ENCODE results near the gene C1QC.

The C1QC gene

DNA sequence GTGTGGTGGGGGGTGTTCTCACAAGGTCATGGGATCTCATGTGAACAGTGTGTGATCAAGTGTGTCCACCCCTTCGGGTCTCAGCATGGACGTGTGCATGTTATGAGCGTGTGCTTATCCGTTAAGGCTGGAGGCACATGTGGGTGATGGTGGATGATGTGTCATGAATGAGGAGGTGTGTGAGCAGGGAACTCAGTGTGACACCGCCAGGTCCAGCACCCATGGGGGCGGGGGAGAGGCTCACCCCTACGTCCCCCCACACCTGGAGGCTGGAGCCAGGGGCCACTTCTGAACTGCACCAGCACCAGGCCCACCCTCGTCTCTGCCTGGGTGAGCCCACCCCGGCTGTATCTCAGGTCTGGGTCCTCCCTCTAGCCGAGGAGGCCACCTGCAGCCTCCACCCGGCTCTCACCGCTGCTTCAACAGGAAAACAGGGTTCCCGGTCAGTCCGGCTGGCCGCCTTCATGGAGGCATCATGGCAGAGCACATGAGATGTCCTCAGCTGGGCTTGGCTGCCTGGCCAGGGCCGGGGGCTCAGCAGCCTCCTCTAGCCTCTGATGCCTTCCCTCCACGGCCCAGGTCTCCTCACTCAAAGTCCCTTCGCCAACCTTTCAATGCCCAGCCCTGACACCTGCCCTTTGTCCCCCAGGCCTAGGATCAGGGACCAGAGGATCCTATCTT, 41.2 kb upstream of the C1QC start:
- H3K4me1 ChIP-seq, result peaks cover 2% of the 10 kb centered on the region
- no peaks in the 10 kb centered on the region for H3K9me3 ChIP-seq (ENCODE audit: control insufficient read depth, low read length)
- no peaks in the 10 kb centered on the region for H3K79me2 ChIP-seq
- H3K9ac ChIP-seq, result no peak overlapping the region
- TF ChIP-seq, protein P1, sequence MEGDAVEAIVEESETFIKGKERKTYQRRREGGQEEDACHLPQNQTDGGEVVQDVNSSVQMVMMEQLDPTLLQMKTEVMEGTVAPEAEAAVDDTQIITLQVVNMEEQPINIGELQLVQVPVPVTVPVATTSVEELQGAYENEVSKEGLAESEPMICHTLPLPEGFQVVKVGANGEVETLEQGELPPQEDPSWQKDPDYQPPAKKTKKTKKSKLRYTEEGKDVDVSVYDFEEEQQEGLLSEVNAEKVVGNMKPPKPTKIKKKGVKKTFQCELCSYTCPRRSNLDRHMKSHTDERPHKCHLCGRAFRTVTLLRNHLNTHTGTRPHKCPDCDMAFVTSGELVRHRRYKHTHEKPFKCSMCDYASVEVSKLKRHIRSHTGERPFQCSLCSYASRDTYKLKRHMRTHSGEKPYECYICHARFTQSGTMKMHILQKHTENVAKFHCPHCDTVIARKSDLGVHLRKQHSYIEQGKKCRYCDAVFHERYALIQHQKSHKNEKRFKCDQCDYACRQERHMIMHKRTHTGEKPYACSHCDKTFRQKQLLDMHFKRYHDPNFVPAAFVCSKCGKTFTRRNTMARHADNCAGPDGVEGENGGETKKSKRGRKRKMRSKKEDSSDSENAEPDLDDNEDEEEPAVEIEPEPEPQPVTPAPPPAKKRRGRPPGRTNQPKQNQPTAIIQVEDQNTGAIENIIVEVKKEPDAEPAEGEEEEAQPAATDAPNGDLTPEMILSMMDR (IDR thresholded peaks at IDR 0.05), result no peak
- no peaks in the 10 kb centered on the region for H3K27me3 ChIP-seq (ENCODE audit: control insufficient read depth, insufficient read depth, low read length)
- H3K27ac ChIP-seq, result no peak overlapping the region
- H2AFZ ChIP-seq, result no peak overlapping the region
- H3K4me2 ChIP-seq (ENCODE audit: low read length), result no peak overlapping the region
- H3K4me3 ChIP-seq (ENCODE audit: low read depth, low read length), result no peak overlapping the region
- H3K36me3 ChIP-seq (ENCODE audit: control insufficient read depth, insufficient read depth, low read length), result no peaks in the 10 kb centered on the region

DNA sequence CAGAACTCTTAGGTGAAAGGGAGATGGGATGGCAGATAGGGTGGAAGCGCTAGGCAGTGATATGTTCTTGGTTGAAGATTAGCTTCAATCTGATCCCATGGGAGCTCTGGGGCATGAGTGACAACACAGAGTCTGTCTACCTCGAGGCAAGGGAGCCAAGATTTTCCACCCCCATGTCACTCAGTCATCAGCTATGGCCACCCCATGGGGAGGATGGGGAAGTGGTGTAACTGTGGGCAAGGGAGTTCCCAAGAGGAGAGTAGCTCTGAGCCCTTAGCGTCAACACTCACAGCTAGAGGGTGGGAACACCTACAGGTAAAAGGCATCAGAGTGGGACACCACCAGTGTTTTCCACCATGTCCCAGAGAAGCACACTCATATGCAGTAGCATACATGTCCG, 37.3 kb upstream of the C1QC start:
- Histone ChIP-seq H2AFZ (no peak overlapping the region), H3K36me3 (ENCODE audit: control insufficient read depth, insufficient read depth, low read length) (no peaks in the 10 kb centered on the region), H3K27ac (no peak overlapping the region), H3K9ac (no peak overlapping the region), H3K4me3 (ENCODE audit: low read depth, low read length) (no peak overlapping the region), H3K27me3 (ENCODE audit: control insufficient read depth, insufficient read depth, low read length) (peaks cover 3% of the 10 kb centered on the region), H3K79me2 (no peaks in the 10 kb centered on the region), H3K9me3 (ENCODE audit: control insufficient read depth, low read length) (no peaks in the 10 kb centered on the region), H3K4me1 (peaks cover 2% of the 10 kb centered on the region), H3K4me2 (ENCODE audit: low read length) (no peak overlapping the region)
- TF ChIP-seq, protein P1 (IDR thresholded peaks at IDR 0.05), result no peak

DNA sequence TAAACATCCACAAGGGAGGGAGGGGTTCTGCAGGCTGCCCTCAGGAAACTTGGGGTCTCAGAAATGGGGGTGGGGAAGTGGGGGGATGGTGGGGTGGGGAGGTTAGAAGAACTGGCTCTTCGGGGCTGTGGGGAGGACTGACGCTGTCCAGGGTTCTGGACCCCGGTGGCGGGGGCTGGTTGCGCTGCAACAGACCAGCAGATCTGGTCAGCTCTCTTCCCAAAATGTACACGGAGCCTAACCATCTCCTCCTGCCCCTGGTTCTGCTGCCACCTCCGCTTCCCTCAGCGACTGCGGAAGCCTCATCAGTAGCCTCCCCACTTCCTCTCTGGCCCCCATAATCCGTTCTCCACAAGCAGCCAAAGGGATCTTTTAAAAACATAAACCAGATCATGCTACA, 36.3 kb upstream of the C1QC start:
- H2AFZ ChIP-seq, result no peak overlapping the region
- no peak overlapping the region for H3K9ac ChIP-seq
- no peak overlapping the region for H3K4me3 ChIP-seq (ENCODE audit: low read depth, low read length)
- H3K4me2 ChIP-seq (ENCODE audit: low read length), result no peak overlapping the region
- no peaks in the 10 kb centered on the region for H3K79me2 ChIP-seq
- peaks cover 3% of the 10 kb centered on the region for H3K27me3 ChIP-seq (ENCODE audit: control insufficient read depth, insufficient read depth, low read length)
- no peaks in the 10 kb centered on the region for H3K9me3 ChIP-seq (ENCODE audit: control insufficient read depth, low read length)
- no peak overlapping the region for H3K27ac ChIP-seq
- TF ChIP-seq, protein P1 (IDR thresholded peaks at IDR 0.05), result no peak
- no peaks in the 10 kb centered on the region for H3K36me3 ChIP-seq (ENCODE audit: control insufficient read depth, insufficient read depth, low read length)
- H3K4me1 ChIP-seq, result peaks cover 2% of the 10 kb centered on the region

DNA sequence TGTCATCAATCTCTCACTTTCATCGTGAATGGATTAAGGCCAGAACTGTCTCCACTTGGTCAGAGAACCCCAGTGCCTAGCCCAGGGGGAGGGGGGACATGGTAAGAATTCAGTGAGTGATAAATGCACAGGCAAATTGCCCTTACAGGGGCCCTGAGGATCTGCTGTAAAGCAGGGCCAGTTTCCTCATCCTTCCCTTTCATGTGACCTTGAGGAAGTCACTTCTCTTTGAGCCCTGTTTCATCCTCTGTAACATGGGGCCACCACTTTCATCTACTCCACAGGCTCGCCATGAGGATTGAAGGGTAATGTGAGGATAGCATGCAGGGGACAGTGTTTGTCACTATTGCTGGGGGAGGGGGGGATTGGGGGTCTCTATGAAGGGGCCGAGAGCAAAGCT, 35.1 kb upstream of the C1QC start:
- Histone ChIP-seq H3K9me3 (ENCODE audit: control insufficient read depth, low read length) (no peaks in the 10 kb centered on the region), H3K4me3 (ENCODE audit: low read depth, low read length) (no peak overlapping the region), H2AFZ (no peak overlapping the region), H3K27me3 (ENCODE audit: control insufficient read depth, insufficient read depth, low read length) (peaks cover 3% of the 10 kb centered on the region), H3K79me2 (no peaks in the 10 kb centered on the region), H3K4me2 (ENCODE audit: low read length) (no peak overlapping the region), H3K9ac (no peak overlapping the region), H3K4me1 (peaks cover 2% of the 10 kb centered on the region), H3K27ac (no peak overlapping the region), H3K36me3 (ENCODE audit: control insufficient read depth, insufficient read depth, low read length) (no peaks in the 10 kb centered on the region)
- TF ChIP-seq, protein P1 (IDR thresholded peaks at IDR 0.05), result no peak

DNA sequence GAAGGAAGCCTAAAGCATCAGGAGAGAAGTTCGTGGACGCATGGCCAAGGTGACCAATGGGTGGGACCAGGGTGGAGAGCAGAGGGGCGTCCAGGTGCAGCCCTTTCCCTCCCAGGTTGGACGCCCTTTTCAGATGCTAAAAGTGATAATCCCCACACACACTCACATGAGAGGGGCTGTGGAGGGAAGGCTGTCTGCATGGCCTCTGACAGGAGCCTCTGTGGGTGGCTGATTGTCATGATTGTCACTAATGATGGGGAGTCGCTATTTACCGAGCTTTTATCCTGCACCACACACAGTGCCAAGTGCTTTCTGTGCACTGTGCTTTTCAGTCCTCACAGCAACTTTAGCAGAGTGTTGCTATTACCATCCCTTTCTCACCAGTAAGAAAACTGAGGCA, 34.1 kb upstream of the C1QC start:
- Histone ChIP-seq H3K4me3 (ENCODE audit: low read depth, low read length) (no peak overlapping the region), H3K27me3 (ENCODE audit: control insufficient read depth, insufficient read depth, low read length) (peaks cover 3% of the 10 kb centered on the region), H2AFZ (no peak overlapping the region), H3K36me3 (ENCODE audit: control insufficient read depth, insufficient read depth, low read length) (no peaks in the 10 kb centered on the region), H3K9me3 (ENCODE audit: control insufficient read depth, low read length) (no peaks in the 10 kb centered on the region), H3K4me1 (peaks cover 2% of the 10 kb centered on the region), H3K4me2 (ENCODE audit: low read length) (no peak overlapping the region), H3K9ac (no peak overlapping the region), H3K79me2 (no peaks in the 10 kb centered on the region), H3K27ac (no peak overlapping the region)
- TF ChIP-seq, protein P1 (IDR thresholded peaks at IDR 0.05), result no peak
